Epithelial cell of proximal tubule (primary cell): ENCODE results near the gene DNAJC11. TPM values are rescaled to one million over a fixed set of nuclear protein-coding genes. Genes with fewer than 3 reads are reported as not detected.

Experiments used
- DNase-seq: peaks from one replicate; pipeline ENCODE4 v3.0.0-alpha.2; 2011; ENCODE audit warnings: low read depth
- H3K4me3 ChIP-seq: 2 replicates; pipeline ENCODE4 v1.5.1; 2011; ENCODE audit warnings: low read depth, mild to moderate bottlenecking, low read length
- CTCF ChIP-seq: conservative IDR thresholded peaks from 2 replicates; pipeline ENCODE4 v1.5.1; 2012; ENCODE audit warnings: low read depth, mild to moderate bottlenecking, low read length
- total RNA-seq: library from RNA; depleted of rRNA; stranded (reverse); fragments of >200 nt; gene quantifications from 2 replicates; pipeline ENCODE4 v1.2.3, GENCODE V29; 2015

Gene DNAJC11
- total RNA-seq, 1 donor from 2014 or later, result 32.8 TPM

GRCh38 chr1:6592865-6593593, 108.6 kb downstream of the DNAJC11 start:
- no peak for DNase-seq
- TF ChIP-seq CTCF, result no peak

GRCh38 chr1:6592441-6592840, 109.2 kb downstream of the DNAJC11 start:
- H3K4me3 ChIP-seq, result no peak overlapping the region
- TF ChIP-seq CTCF, result no peak
- no peak for DNase-seq

More at GRCh38 chr1:6592865-6593593, 108.6 kb downstream of the DNAJC11 start:
- no peak overlapping the region for H3K4me3 ChIP-seq

GRCh38 chr1:6591644-6592043, 110.0 kb downstream of the DNAJC11 start:
- no peak overlapping the region for H3K4me3 ChIP-seq
- no peak for DNase-seq
- no peak for TF ChIP-seq CTCF

DNA sequence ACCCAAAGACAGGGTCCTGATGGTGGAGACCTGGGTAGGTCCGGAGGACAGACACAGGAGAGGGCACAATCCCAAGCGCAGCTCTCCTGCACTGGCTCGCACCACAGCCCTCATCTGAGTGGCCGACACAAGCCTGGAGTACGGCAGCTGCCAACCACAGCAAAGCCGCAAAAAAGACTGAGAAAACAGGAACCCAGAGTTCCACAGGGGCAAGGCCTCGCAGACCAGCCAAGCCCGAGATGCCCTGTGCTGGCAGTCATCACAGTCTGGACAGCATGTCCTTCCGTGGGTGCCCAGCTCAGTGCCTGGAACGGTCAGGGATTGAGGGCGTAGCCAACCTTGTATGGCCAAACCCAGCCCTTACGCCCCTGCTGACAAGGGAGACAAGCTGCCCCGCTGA, 110.4 kb downstream of the DNAJC11 start:
- no peak overlapping the region for H3K4me3 ChIP-seq
- no peak for TF ChIP-seq CTCF
- no peak for DNase-seq

GRCh38 chr1:6590046-6590445, 111.6 kb downstream of the DNAJC11 start:
- no peak for DNase-seq
- H3K4me3 ChIP-seq, result no peak overlapping the region
- TF ChIP-seq CTCF, result no peak

- no peak for TF ChIP-seq CTCF
- H3K4me3 ChIP-seq, result no peak overlapping the region
- DNase-seq, result no peak
These were observed 112.6 kb downstream of the DNAJC11 start for GRCh38 chr1:6588893-6589520.
